ENCODE data around the gene NRL. TPM values are rescaled to one million over a fixed set of nuclear protein-coding genes. Genes with fewer than 3 reads are reported as not detected.

Gene NRL
- total RNA-seq, 4 donors from 2014 or later = 1.0 to 3.0 (median 1.1) TPM; not detected in 1

GRCh38 chr14:24087004-24087403, 27.7 kb downstream of the NRL start:
- TF ChIP-seq CTCF (IDR thresholded peaks at IDR 0.05; ENCODE audit: low read depth) = no peak

GRCh38 chr14:24086193-24086955, 28.4 kb downstream of the NRL start:
- TF ChIP-seq CTCF (IDR thresholded peaks at IDR 0.05; ENCODE audit: low read depth) = no peak

DNA sequence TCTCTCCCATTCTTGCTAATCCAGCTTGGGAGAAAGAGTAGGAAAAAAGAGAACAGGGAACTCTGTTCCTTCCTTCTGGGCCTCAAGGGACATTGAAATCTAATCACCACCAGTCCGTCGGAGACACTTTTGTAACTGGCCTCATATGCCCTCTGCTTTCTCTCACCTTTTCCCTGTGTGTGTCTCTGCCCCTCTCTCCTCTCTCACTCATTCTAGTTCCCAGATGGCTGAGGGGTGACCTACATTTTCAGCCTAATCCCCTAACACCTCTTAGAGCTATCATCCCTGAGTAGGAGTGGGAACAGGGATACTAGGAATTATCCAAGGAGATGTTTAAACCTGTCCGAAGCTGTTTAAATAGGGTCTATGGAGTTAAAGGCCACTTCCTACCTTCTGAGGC, 29.5 kb downstream of the NRL start:
- no peak for TF ChIP-seq CTCF (IDR thresholded peaks at IDR 0.05; ENCODE audit: low read depth)

GRCh38 chr14:24084440-24084839, 30.3 kb downstream of the NRL start:
- no peak for TF ChIP-seq CTCF (IDR thresholded peaks at IDR 0.05; ENCODE audit: low read depth)

DNA sequence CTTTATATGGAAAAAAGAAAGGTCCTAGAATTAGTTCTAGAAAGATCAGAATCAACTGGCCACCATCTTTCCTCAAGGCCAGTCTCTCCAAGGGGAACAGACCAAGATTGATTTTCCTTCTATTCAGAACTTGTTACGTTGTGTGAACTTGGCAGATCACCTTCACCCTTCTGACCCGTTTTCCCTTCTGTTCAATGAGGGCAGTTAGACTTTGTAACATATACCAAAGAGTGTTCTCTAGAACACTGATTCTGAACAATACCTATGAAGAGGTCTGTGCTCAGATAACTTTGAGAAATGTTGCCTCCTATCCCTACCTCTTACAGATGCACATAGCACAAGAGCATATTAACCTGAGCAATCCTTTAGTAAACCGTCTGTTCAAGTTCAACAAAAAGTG, 31.3 kb downstream of the NRL start:
- no peak for TF ChIP-seq CTCF (IDR thresholded peaks at IDR 0.05; ENCODE audit: low read depth)

DNA sequence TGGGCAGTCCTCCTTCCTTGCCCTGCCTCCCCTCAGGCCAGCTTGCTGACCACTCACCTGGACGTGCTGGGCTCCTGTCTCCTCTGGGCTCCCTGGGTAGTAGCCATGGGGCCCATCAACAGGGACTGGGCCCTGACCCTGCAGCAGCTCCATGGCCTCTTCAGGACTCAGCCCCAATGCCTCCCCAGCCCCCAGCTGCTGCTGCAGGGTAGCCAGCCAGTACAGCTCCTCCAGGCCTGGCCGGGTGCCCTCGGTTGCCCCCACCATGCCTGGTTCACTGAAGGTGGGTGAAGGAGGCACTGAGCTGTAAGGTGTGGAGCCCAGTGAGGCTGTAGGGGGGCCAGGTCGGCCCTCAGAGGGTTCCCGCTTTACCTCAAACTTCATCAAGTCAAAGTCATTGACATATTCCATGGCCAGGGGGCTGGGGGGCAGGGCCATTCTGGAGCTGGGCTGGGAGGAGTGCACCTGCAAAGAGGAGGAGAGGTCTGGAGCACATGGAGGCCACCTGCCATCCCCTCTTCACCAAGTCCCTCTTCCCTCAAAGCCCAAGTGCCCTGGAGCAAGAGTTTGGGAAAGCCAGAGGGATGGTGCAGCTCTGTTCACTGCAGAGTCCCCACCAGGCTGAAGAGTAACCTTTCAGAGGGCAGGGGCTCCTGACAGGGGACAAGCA, 32.2 kb downstream of the NRL start:
- no peak for TF ChIP-seq CTCF (IDR thresholded peaks at IDR 0.05; ENCODE audit: low read depth)

DNA sequence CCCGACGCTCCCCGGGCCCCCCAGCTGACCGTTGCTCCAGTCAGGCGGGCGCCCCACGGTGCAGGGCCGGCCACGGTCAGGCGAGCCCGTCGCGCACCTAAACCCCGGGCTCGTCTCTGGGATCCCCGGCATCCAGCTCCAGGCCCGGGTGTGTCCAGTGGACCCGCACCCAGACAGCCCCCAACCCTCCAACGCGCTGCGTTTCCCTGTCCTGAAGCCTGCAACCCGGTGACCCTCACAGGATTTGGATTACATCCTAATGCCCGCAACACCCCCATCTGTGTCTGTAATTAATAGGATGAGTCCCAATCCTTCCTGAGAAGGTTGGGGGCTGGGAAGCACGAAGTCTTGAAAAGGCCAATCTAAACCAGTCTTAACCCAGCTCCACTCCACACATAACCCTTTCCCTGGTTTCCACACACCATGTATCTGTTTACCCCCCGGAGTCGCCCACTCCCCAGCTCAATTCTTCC, 33.0 kb downstream of the NRL start:
- TF ChIP-seq CTCF (IDR thresholded peaks at IDR 0.05; ENCODE audit: low read depth) = no peak
